Esophagus muscularis mucosa (tissue), 4 donors: ENCODE results near the gene TFAP2C. TPM values are rescaled to one million over a fixed set of nuclear protein-coding genes. Genes with fewer than 3 reads are reported as not detected.

ENCODE experiments used
- DNase-seq: peaks from one replicate; pipeline ENCODE4 v3.0.0-alpha.2; 2017; ENCODE audit errors: extremely low spot score
- H3K27ac ChIP-seq, 4 donors: fragments of 200-600 bp; sonication (generic); replicated peaks in 1 of 4; 1 replicate in 3 of 4; 2 replicates in 1 of 4; pipeline ENCODE4 v1.5.1; 2016 to 2019; ENCODE audit warnings: mild to moderate bottlenecking in 1 of 4
- H3K27me3 ChIP-seq, 4 donors: fragments of 200-600 bp; sonication (generic); one replicate each; pipeline versions ENCODE4 v1.5.1 to v1.6.0; 2016 to 2019
- H3K36me3 ChIP-seq, 4 donors: fragments of 200-600 bp; sonication (generic); one replicate each; pipeline ENCODE4 v1.5.1; 2016 to 2019
- H3K4me1 ChIP-seq, 4 donors: fragments of 200-600 bp; sonication (generic); one replicate each; pipeline ENCODE4 v1.5.1; 2016 to 2019
- H3K4me3 ChIP-seq, 4 donors: fragments of 200-600 bp; sonication (generic); 1 replicate in 2 of 4; 2 replicates in 2 of 4; pipeline ENCODE4 v1.5.1; 2016 to 2019; ENCODE audit warnings: mild to moderate bottlenecking in 4 of 4, moderate library complexity in 1 of 4
- H3K9me3 ChIP-seq, 4 donors: fragments of 200-600 bp; sonication (generic); 1 replicate in 3 of 4; 2 replicates in 1 of 4; pipeline ENCODE4 v1.5.1; 2016 to 2019
- EP300 ChIP-seq: sonication (generic); formaldehyde crosslinking; IDR thresholded peaks from one replicate; pipeline ENCODE4 v1.6.1; 2017; ENCODE audit warnings: antibody characterized with exemption
- POLR2A ChIP-seq: fragments of 450-650 bp; IDR thresholded peaks from one replicate; pipeline ENCODE4 v1.6.1; 2017; ENCODE audit warnings: antibody characterized with exemption, moderate library complexity, mild to moderate bottlenecking, low read depth
- POLR2AphosphoS5 ChIP-seq, 2 donors: sonication (generic); formaldehyde crosslinking; IDR thresholded peaks; one replicate each; pipeline ENCODE4 v1.6.1; 2017; ENCODE audit warnings: antibody characterized with exemption in 2 of 2
- WGBS: methylation state at CpG from one replicate; pipeline ENCODE4 v1.1.5; 2018; 5-methylcytosine and 5-hydroxymethylcytosine counted together
- intact Hi-C: fragments of 100-400 bp; cut with DNase I; formaldehyde crosslinking; loops from one replicate; pipeline ENCODE4 v1.15.1; 2023
- total RNA-seq, 4 donors: library from RNA; depleted of rRNA; stranded (reverse); fragments of >200 nt; gene quantifications; one replicate each; pipeline versions ENCODE4 v1.1.0 to v1.2.1, GENCODE V29; 2016
- TF ChIP-seq, protein P1 (sequence below), 3 experiments: fragments of 200-600 bp in 2 of 3; fragments of 450-650 bp in 1 of 3; sonication (generic) in 2 of 3; IDR thresholded peaks; one replicate each; pipeline ENCODE4 v1.5.1; 2017 to 2019; ENCODE audit warnings: antibody characterized with exemption in 3 of 3, mild to moderate bottlenecking in 2 of 3, moderate library complexity in 1 of 3

Gene TFAP2C
- total RNA-seq = 1 to 10 TPM; 1.9 to 3.4 (median 2.4) TPM

GRCh38 chr20:56628873-56629463 lies at the start of gene TFAP2C:
Gene TFAP2C (plus strand): TSS chr20:56629306. CDS start chr20:56629545, 239 bp downstream.
- Histone ChIP-seq H3K4me3 (peak within 1 kb of the TSS; percentile 57 to 70 (median 66)), H3K27me3 (peaks cover 5 to 95% (median 64%) of the 10 kb centered on the region in 4 donors), H3K27ac (peak within 1 kb of the TSS; percentile 44 to 80 (median 66)), H3K9me3 (no peaks in the 10 kb centered on the region), H3K4me1 (peaks cover 43 to 70% (median 64%) of the 10 kb centered on the region in 4 donors), H3K36me3 (no peaks in the 10 kb centered on the region)
- TF ChIP-seq POLR2A (no peak), POLR2AphosphoS5 (IDR thresholded peaks at IDR 0.05) (peak; percentile 55 to 81), EP300 (no peak)
- TF ChIP-seq, protein P1, sequence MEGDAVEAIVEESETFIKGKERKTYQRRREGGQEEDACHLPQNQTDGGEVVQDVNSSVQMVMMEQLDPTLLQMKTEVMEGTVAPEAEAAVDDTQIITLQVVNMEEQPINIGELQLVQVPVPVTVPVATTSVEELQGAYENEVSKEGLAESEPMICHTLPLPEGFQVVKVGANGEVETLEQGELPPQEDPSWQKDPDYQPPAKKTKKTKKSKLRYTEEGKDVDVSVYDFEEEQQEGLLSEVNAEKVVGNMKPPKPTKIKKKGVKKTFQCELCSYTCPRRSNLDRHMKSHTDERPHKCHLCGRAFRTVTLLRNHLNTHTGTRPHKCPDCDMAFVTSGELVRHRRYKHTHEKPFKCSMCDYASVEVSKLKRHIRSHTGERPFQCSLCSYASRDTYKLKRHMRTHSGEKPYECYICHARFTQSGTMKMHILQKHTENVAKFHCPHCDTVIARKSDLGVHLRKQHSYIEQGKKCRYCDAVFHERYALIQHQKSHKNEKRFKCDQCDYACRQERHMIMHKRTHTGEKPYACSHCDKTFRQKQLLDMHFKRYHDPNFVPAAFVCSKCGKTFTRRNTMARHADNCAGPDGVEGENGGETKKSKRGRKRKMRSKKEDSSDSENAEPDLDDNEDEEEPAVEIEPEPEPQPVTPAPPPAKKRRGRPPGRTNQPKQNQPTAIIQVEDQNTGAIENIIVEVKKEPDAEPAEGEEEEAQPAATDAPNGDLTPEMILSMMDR (IDR thresholded peaks at IDR 0.05) = no peak
- no peak for DNase-seq
- 3% methylated on average over 29 of the region's 62 CpGs for WGBS
- intact Hi-C loops = no loop called here

DNA sequence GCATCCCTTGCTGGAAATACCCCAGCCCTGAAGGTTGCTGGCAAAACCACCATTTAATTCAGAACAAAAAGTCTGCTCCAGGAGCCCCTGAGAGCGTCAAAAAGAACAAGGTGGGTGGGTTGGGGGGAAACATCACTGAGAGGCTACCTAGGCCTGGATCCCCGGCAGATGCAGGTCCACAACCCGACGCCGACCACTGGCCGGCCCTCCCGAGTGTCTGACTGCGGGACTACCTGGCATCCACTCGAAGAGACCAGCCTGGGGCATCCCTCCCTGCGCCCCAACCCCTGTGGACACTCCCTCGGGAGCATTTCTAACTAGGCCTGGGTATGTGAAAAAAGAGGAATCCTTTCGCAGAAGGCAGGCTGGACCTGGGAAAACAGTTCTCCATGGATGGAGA lies 48.9 kb upstream of the TFAP2C start:
- DNase-seq = no peak
- intact Hi-C loops = no loop called here
- 94% methylated on average over 12 of the region's 12 CpGs for WGBS

DNA sequence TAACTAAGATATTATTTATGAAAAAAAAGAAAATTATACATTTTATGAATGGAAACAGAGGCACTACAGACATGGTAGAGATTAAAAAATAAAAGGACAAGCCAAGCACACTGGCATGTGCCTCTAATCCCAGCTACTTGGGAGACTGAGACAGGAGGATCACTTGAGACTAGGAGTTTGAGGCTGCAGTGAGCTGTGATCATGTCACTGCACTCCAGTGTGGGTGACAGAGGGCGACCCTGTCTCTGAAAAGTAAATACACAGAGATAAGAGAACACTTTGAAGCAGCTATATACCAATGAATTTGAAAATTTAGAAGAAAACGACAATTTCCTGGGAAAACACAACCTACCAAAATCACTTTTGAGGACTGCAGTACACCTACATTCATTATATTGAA lies 47.4 kb upstream of the TFAP2C start:
- WGBS = 63% methylated on average over 2 of the region's 2 CpGs
- Histone ChIP-seq H3K9me3 (no peaks in the 10 kb centered on the region), H3K27ac (no peak overlapping the region), H3K27me3 (no peaks in the 10 kb centered on the region), H3K36me3 (no peaks in the 10 kb centered on the region), H3K4me3 (no peak overlapping the region), H3K4me1 (no peaks in the 10 kb centered on the region)
- TF ChIP-seq POLR2AphosphoS5 (IDR thresholded peaks at IDR 0.05) (no peak), EP300 (no peak), POLR2A (no peak)
- TF ChIP-seq, protein P1 (IDR thresholded peaks at IDR 0.05) = no peak
- intact Hi-C loops = no loop called here
- no peak for DNase-seq

More for the DNA sequence above, 48.9 kb upstream of the TFAP2C start:
- H3K4me1 ChIP-seq = no peaks in the 10 kb centered on the region
- TF ChIP-seq, protein P1 (IDR thresholded peaks at IDR 0.05) = no peak
- TF ChIP-seq EP300 (no peak), POLR2AphosphoS5 (IDR thresholded peaks at IDR 0.05) (no peak), POLR2A (no peak)
- no peak overlapping the region for H3K4me3 ChIP-seq
- H3K27ac ChIP-seq = no peak overlapping the region
- no peaks in the 10 kb centered on the region for H3K9me3 ChIP-seq
- no peaks in the 10 kb centered on the region for H3K27me3 ChIP-seq
- no peaks in the 10 kb centered on the region for H3K36me3 ChIP-seq

- Histone ChIP-seq H3K27me3 (no peaks in the 10 kb centered on the region), H3K27ac (no peak overlapping the region), H3K4me1 (no peaks in the 10 kb centered on the region), H3K9me3 (no peaks in the 10 kb centered on the region), H3K36me3 (no peaks in the 10 kb centered on the region), H3K4me3 (no peak overlapping the region)
- TF ChIP-seq EP300 (no peak), POLR2A (no peak), POLR2AphosphoS5 (IDR thresholded peaks at IDR 0.05) (no peak)
- TF ChIP-seq, protein P1 (IDR thresholded peaks at IDR 0.05) = no peak
- DNase-seq = no peak
- 50% methylated on average over 3 of the region's 4 CpGs for WGBS
- intact Hi-C loops = no loop called here
Observed at GRCh38 chr20:56582542-56582941, 46.6 kb upstream of the TFAP2C start.

DNA sequence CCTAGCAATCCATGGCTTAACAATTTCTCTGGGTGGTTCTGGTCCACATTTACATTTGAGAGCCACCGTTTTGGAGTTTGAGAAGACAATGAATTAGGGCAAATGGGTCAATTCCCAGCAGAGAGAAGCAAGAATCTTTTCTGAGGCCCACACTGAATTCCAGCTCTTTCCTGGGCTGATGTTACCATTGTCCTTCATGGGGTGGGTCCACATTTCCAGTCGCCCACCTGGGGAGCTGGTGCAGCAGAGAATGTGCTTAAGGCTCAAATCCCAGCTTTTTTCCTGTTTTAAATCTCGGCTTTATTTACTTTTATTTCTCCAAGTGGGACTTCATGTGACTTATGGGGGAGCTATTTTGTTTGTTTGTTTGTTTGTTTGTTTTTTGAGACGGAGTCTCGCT lies 44.2 kb upstream of the TFAP2C start:
- H3K27me3 ChIP-seq = no peaks in the 10 kb centered on the region
- intact Hi-C loops = no loop called here
- H3K27ac ChIP-seq = no peak overlapping the region
- H3K4me3 ChIP-seq = no peak overlapping the region
- H3K36me3 ChIP-seq = no peaks in the 10 kb centered on the region
- WGBS = 88% methylated on average over 5 of the region's 5 CpGs
- no peaks in the 10 kb centered on the region for H3K4me1 ChIP-seq
- TF ChIP-seq POLR2A = no peak
- TF ChIP-seq EP300 = no peak
- TF ChIP-seq POLR2AphosphoS5 (IDR thresholded peaks at IDR 0.05) = no peak
- TF ChIP-seq, protein P1 (IDR thresholded peaks at IDR 0.05) = no peak
- DNase-seq = no peak
- H3K9me3 ChIP-seq = no peaks in the 10 kb centered on the region
